K562 (cell line): Measurements from ENCODE around the gene MADCAM1. TPM values are rescaled to one million over a fixed set of nuclear protein-coding genes. Genes with fewer than 3 reads are reported as not detected.

ENCODE experiments used
- ATAC-seq: fragments of 200-7000 bp; cut with Tn5 transposase; 3 replicates; pipeline ENCODE4 v1.9.1; 2020; ENCODE audit warnings: moderate library complexity
- BruUV-seq: library from RNA; stranded (reverse); fragments of 400-500 nt; replicated peaks from 2 replicates; lab custom pipeline; 2021; lab: Mats Ljungman, UMichigan
- CTCF ChIA-PET: fragments of 300-600 bp; formaldehyde crosslinking; extraction: SDS; loops from one replicate; lab custom pipeline; 2021; ENCODE audit warnings: low intra/inter-chr PET ratio; lab: Yijun Ruan, JAX
- POLR2A ChIA-PET: fragments of 300-600, 350-650 bp; sonication (Branson Sonifier 250); formaldehyde crosslinking; extraction: SDS; loops from one replicate; lab custom pipeline; 2021; ENCODE audit warnings: antibody characterized with exemption, inconsistent platforms; lab: Yijun Ruan, JAX
- DNase-seq, 4 experiments: peaks; one replicate each; pipeline versions ENCODE4 v3.0.0 to v3.0.0-alpha.2; 2011 to 2018; ENCODE audit warnings: low spot score in 3 of 4, mixed read lengths in 3 of 4; ENCODE audit errors: extremely low read depth in 1 of 4
- FAIRE-seq: peaks from 2 replicates; lab custom pipeline; 2011; peaks lifted over from hg19 to GRCh38; lab: Jason Lieb, UNC
- H2AFZ ChIP-seq: 2 replicates; pipeline ENCODE4 v1.6.0; 2011; ENCODE audit warnings: low read depth, low read length, control low read depth, inconsistent platforms
- H3K27ac ChIP-seq: fragments of 200-600 bp; 3 replicates; pipeline ENCODE4 v1.8.0; 2011; ENCODE audit warnings: low read depth, mild to moderate bottlenecking, control low read depth, inconsistent platforms, low read length, moderate library complexity, mixed read lengths; ENCODE audit errors: extremely low read depth
- H3K27me3 ChIP-seq, 2 experiments: fragments of 300-600 bp in 1 of 2; 2 replicates in 1 of 2; 3 replicates in 1 of 2; pipeline versions ENCODE4 v1.6.0 to v1.8.0; 2011; ENCODE audit warnings: inconsistent platforms in 2 of 2, low read length in 2 of 2, mild to moderate bottlenecking in 1 of 2, mixed read lengths in 1 of 2, moderate library complexity in 1 of 2; ENCODE audit not compliant: control insufficient read depth in 2 of 2, insufficient read depth in 2 of 2
- H3K36me3 ChIP-seq: fragments of 300-600 bp; 3 replicates; pipeline ENCODE4 v1.8.0; 2011; ENCODE audit warnings: mild to moderate bottlenecking, low read length, inconsistent platforms; ENCODE audit not compliant: control insufficient read depth, insufficient read depth
- H3K4me1 ChIP-seq, 2 experiments: fragments of 200-600 bp in 1 of 2; replicated peaks in 1 of 2; 2 replicates in 1 of 2; 3 replicates in 1 of 2; pipeline versions ENCODE4 v1.5.1 to v1.8.0; 2011; ENCODE audit warnings: inconsistent platforms in 2 of 2, low read length in 2 of 2, mild to moderate bottlenecking in 1 of 2, mixed read lengths in 1 of 2, moderate library complexity in 1 of 2; ENCODE audit not compliant: control insufficient read depth in 2 of 2, insufficient read depth in 2 of 2
- H3K4me2 ChIP-seq: 2 replicates; pipeline ENCODE4 v1.6.1; 2011; ENCODE audit warnings: low read length, control low read depth, inconsistent platforms, mixed read lengths; ENCODE audit not compliant: insufficient read depth
- H3K4me3 ChIP-seq: fragments of 200-600 bp; sonication (generic), shearing (Covaris generic); 2 replicates; pipeline ENCODE4 v1.5.1; 2016; ENCODE audit warnings: control low read depth, inconsistent platforms
- H3K79me2 ChIP-seq: fragments of 200-600 bp; 3 replicates; pipeline ENCODE4 v1.8.0; 2011; ENCODE audit warnings: low read length, inconsistent platforms; ENCODE audit not compliant: control insufficient read depth, insufficient read depth
- H3K9ac ChIP-seq, 2 experiments: 2 replicates each; pipeline versions ENCODE4 v1.6.0 to v1.6.1; 2011; ENCODE audit warnings: low read depth in 2 of 2, low read length in 2 of 2, control low read depth in 1 of 2, inconsistent platforms in 1 of 2, mild to moderate bottlenecking in 1 of 2, mixed read lengths in 1 of 2; ENCODE audit not compliant: insufficient read depth in 1 of 2
- H3K9me1 ChIP-seq: one replicate; pipeline ENCODE4 v1.6.0; 2011; ENCODE audit warnings: inconsistent platforms, mild to moderate bottlenecking, low read length, moderate library complexity; ENCODE audit not compliant: control insufficient read depth, insufficient read depth
- H3K9me3 ChIP-seq: replicated peaks from 2 replicates; pipeline ENCODE4 v1.5.1; 2011; ENCODE audit warnings: low read depth, low read length, inconsistent platforms; ENCODE audit not compliant: control insufficient read depth, insufficient read depth
- H4K20me1 ChIP-seq: replicated peaks from 2 replicates; pipeline ENCODE4 v1.6.1; 2011; ENCODE audit warnings: low read length, inconsistent platforms, mixed read lengths; ENCODE audit not compliant: control insufficient read depth, insufficient read depth
- ZNF57 ChIP-seq: fragments of 450-650 bp; formaldehyde crosslinking; IDR thresholded peaks from 2 replicates; pipeline ENCODE4 v1.4.0; 2020; ENCODE audit warnings: mild to moderate bottlenecking, moderate library complexity
- WGBS: fragments of 100-300 bp; shearing (Covaris generic); methylation state at CpG from one replicate; pipeline ENCODE4 v1.1.6; 2016; ENCODE audit warnings: low coverage, mixed read lengths; ENCODE audit not compliant: insufficient coverage; ENCODE audit errors: missing lambda C conversion rate; 5-methylcytosine and 5-hydroxymethylcytosine counted together
- in situ Hi-C: fragments of 300-500 bp; cut with MboI; formaldehyde crosslinking; loops from 4 replicates; pipeline ENCODE4 v1.15.0; 2018; ENCODE audit warnings: inconsistent platforms, mixed read lengths
- intact Hi-C: fragments of 100-400 bp; cut with micrococcal nuclease; formaldehyde crosslinking; loops from 2 replicates; pipeline ENCODE4 v1.14.2; 2022
- polyA plus RNA-seq, 8 experiments: library from polyadenylated mRNA; depleted of rRNA in 4 of 8; stranded (reverse) in 5 of 8; unstranded in 3 of 8; fragments of >200 nt; fragmentation: Nextera tagmentation in 2 of 8; fragmentation: Illumina TruSeq in 1 of 8; extraction: Ambion mirVana in 2 of 8; extraction: Trizol in 1 of 8; gene quantifications; 2 replicates each; pipeline versions ENCODE4 v1.2.1 to v1.2.3, GENCODE V29; 2011 to 2014; ENCODE audit warnings: inconsistent platforms in 1 of 8, missing spikeins in 1 of 8
- total RNA-seq, 7 experiments: library from RNA; depleted of rRNA in 6 of 7; stranded (reverse); fragments of >200 nt in 6 of 7; fragmentation: Illumina TruSeq in 2 of 7; extraction: Trizol in 2 of 7; gene quantifications; 2 replicates each; pipeline versions ENCODE4 v1.2.1 to v1.2.3, GENCODE V29; 2011 to 2021; ENCODE audit warnings: low replicate concordance in 1 of 7
- TF ChIP-seq, protein P1 (sequence below): fragments of 450-650 bp; IDR thresholded peaks from 2 replicates; pipeline ENCODE4 v1.6.1; 2016; ENCODE audit warnings: mild to moderate bottlenecking, moderate library complexity

MADCAM1 gene
- total and polyA plus RNA-seq, 9 of the 15 experiments (the other 6 are each of a cell fraction or from before 2014, with no cell fraction given), result 0.09 to 0.36 (median 0.09) TPM; not detected in 6

DNA sequence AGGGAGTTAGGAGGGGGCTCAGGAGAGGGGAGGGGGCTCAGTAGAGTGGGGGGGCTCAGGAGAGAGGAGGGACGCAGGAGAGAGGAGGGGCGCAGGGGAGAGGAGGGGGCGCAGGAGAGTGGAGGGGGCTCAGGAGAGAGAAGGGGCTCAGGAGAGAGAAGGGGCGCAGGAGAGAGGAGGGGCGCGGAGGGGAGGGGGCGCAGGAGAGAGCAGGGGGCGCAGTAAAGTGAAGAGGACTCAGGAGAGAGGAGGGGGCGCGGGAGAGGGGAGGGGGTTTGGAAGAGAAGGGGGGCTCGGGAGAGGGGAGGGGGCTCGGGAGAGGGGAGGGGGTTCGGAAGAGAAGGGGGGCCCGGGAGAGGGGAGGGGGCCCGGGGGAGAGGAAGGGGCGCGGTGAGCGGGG is 700 bp downstream of the MADCAM1 start:
- FAIRE-seq, result no peak
- no CpG with 5 or more reads among the region's 18 CpGs for WGBS
- H3K27me3 ChIP-seq, result no peaks in the 10 kb centered on the region
- DNase-seq, result no peak
- TF ChIP-seq, protein P1, sequence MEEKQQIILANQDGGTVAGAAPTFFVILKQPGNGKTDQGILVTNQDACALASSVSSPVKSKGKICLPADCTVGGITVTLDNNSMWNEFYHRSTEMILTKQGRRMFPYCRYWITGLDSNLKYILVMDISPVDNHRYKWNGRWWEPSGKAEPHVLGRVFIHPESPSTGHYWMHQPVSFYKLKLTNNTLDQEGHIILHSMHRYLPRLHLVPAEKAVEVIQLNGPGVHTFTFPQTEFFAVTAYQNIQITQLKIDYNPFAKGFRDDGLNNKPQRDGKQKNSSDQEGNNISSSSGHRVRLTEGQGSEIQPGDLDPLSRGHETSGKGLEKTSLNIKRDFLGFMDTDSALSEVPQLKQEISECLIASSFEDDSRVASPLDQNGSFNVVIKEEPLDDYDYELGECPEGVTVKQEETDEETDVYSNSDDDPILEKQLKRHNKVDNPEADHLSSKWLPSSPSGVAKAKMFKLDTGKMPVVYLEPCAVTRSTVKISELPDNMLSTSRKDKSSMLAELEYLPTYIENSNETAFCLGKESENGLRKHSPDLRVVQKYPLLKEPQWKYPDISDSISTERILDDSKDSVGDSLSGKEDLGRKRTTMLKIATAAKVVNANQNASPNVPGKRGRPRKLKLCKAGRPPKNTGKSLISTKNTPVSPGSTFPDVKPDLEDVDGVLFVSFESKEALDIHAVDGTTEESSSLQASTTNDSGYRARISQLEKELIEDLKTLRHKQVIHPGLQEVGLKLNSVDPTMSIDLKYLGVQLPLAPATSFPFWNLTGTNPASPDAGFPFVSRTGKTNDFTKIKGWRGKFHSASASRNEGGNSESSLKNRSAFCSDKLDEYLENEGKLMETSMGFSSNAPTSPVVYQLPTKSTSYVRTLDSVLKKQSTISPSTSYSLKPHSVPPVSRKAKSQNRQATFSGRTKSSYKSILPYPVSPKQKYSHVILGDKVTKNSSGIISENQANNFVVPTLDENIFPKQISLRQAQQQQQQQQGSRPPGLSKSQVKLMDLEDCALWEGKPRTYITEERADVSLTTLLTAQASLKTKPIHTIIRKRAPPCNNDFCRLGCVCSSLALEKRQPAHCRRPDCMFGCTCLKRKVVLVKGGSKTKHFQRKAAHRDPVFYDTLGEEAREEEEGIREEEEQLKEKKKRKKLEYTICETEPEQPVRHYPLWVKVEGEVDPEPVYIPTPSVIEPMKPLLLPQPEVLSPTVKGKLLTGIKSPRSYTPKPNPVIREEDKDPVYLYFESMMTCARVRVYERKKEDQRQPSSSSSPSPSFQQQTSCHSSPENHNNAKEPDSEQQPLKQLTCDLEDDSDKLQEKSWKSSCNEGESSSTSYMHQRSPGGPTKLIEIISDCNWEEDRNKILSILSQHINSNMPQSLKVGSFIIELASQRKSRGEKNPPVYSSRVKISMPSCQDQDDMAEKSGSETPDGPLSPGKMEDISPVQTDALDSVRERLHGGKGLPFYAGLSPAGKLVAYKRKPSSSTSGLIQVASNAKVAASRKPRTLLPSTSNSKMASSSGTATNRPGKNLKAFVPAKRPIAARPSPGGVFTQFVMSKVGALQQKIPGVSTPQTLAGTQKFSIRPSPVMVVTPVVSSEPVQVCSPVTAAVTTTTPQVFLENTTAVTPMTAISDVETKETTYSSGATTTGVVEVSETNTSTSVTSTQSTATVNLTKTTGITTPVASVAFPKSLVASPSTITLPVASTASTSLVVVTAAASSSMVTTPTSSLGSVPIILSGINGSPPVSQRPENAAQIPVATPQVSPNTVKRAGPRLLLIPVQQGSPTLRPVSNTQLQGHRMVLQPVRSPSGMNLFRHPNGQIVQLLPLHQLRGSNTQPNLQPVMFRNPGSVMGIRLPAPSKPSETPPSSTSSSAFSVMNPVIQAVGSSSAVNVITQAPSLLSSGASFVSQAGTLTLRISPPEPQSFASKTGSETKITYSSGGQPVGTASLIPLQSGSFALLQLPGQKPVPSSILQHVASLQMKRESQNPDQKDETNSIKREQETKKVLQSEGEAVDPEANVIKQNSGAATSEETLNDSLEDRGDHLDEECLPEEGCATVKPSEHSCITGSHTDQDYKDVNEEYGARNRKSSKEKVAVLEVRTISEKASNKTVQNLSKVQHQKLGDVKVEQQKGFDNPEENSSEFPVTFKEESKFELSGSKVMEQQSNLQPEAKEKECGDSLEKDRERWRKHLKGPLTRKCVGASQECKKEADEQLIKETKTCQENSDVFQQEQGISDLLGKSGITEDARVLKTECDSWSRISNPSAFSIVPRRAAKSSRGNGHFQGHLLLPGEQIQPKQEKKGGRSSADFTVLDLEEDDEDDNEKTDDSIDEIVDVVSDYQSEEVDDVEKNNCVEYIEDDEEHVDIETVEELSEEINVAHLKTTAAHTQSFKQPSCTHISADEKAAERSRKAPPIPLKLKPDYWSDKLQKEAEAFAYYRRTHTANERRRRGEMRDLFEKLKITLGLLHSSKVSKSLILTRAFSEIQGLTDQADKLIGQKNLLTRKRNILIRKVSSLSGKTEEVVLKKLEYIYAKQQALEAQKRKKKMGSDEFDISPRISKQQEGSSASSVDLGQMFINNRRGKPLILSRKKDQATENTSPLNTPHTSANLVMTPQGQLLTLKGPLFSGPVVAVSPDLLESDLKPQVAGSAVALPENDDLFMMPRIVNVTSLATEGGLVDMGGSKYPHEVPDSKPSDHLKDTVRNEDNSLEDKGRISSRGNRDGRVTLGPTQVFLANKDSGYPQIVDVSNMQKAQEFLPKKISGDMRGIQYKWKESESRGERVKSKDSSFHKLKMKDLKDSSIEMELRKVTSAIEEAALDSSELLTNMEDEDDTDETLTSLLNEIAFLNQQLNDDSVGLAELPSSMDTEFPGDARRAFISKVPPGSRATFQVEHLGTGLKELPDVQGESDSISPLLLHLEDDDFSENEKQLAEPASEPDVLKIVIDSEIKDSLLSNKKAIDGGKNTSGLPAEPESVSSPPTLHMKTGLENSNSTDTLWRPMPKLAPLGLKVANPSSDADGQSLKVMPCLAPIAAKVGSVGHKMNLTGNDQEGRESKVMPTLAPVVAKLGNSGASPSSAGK, result no peak
- TF ChIP-seq ZNF57 (CRISPR knock-in tag), result no peak
- TF ChIP-seq, all 486 proteins: peak for 0
- Histone ChIP-seq H3K9ac (no peak overlapping the region), H3K27ac (no peak overlapping the region), H3K36me3 (no peaks in the 10 kb centered on the region), H3K79me2 (no peaks in the 10 kb centered on the region), H3K9me3 (no peaks in the 10 kb centered on the region), H4K20me1 (no peaks in the 10 kb centered on the region), H2AFZ (no peak overlapping the region), H3K4me1 (peaks cover 0 to 57% of the 10 kb centered on the region in 2 experiments; a peak in 3 of 5 replicates), H3K4me2 (no peak overlapping the region), H3K9me1 (no peaks in the 10 kb centered on the region), H3K4me3 (no peak overlapping the region)
- ChIA-PET POLR2A (no interaction called here), CTCF (no interaction called here)
- intact Hi-C loops (no loop called here), in situ Hi-C loops (no loop called here)
- no TSS peak for BruUV-seq
- ATAC-seq, result no peak
